Kidney glomerular epithelial cell (primary cell): ENCODE data around the gene APOBEC4.
A peak's percentile ranks its signal among the peaks of the same experiment; 100 is the strongest.
"Not testable (repeated sequence)": the region's sequence is repeated elsewhere in the genome, so short reads cannot be mapped to it uniquely, and the experiment has no call there.

Experiments used
- DNase-seq: peaks from one replicate; lab custom pipeline; 2025; lab: John Stamatoyannopoulos, UW

The APOBEC4 gene

DNA sequence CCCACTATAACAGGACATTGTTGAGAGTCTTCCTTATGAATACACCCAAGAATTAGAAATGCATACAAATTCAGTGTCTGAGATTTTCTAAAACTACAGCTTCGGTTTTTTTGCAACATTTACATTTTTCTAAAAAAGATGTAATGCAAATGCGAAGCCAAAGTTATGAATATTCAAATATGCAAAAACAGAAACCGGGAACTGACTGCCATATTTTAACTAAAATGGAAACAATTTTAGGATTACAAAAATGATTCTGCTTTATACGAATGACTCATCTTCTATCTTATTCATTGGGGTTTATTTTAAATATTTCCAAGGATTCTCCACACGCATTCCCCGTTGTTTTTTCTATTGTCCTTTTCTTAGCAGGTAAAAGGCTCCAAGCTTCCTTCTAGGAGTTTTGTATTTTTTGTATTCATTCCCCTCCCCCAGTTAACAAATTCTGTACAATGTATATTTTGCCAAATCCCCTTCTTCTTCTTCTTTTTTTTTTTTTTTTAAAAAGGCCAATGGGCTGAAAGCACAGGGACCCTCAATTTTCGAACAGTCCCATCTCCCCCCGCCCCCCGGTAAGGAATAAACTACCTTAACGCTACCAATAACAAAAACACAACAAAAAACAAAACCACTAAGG, 18.6 kb downstream of the APOBEC4 start:
- DNase-seq: peak; percentile 35

DNA sequence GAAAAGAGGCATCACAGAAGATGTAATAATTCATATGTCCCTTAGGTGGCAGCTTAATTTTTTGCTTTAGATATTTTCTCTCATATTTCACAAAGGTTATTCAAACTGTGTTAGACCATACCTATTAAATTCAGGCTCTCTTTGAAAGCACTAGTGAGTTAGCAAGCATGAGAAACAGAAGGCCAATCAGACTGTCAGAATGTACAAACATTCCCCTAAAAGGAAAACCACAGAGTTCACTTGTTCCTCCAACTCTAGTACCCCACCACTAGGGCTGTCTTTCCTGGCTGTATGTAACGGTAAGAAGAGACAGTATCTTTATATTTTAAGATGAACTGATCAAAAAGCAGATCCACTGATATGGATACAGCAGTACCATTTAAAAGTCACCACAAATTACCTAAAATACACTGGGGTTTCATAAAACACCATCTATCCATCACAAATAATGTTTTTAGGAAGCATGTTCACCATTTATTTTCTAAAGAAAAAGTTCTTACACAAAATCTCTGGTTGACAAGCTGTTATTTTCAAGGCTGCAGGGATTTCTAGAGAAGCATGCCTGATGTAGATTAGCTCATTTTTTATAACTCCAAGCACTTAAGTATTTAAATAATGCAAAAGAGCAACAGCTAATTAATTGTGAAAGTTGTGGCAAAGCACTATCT, 19.3 kb downstream of the APOBEC4 start:
- DNase-seq: peak; percentile 89

DNA sequence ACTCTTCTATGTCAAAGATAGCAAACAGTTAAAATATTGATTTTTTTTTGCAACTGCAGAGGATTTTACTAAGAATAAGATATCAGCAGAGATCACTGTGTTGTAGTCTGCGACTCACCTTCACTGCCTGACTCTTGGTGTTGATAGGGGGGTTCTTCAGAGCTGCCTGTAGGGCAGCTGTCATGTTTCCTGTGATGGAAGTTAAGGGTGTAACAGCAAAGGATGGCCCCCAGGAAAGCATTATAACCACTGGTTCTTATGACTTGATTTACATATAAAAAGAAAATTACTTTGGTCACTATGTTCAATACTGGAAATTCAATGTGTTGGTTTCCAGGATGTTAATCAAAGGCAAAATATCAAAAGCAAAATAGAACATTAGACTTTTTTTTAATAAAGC, 20.2 kb downstream of the APOBEC4 start:
- DNase-seq: peak; percentile 18

DNA sequence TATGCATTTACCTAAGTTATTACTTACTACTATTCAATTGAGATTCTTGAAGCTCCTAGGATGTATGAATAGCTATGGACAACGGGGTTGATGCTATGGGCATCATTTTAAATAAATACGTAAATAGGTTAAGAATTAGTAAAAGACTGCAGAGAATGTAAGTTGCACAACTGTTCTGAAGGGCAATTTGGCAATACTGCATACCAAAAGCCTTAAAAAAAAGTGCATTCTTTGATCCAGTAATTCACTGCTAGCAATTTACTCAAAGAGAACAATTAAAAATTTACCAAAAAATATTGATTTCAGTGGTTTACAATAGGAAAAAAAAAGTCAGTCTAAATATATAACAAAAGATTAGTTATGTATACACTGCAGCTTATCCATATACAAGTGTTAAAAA, 21.0 kb downstream of the APOBEC4 start:
- DNase-seq: no peak

DNA sequence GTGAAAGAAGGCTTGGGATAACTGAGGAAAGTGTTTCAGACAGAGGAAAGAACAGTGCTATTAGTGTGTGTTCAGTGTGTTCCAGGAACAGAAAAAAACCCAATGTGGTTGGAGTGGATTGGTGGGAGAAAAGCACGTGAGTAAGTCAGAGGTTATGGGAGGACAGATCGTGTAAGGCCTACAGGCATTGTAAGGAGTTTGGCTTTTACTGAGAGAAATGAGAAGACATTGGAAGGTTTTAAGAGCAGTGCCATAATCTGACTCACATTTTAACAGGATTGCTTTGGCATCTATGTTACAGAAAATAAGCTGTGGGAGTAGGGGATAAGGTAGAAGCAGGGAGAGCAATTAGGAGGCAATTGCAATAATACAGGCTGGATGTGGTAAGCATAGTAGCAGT, 22.4 kb downstream of the APOBEC4 start:
- no peak for DNase-seq

DNA sequence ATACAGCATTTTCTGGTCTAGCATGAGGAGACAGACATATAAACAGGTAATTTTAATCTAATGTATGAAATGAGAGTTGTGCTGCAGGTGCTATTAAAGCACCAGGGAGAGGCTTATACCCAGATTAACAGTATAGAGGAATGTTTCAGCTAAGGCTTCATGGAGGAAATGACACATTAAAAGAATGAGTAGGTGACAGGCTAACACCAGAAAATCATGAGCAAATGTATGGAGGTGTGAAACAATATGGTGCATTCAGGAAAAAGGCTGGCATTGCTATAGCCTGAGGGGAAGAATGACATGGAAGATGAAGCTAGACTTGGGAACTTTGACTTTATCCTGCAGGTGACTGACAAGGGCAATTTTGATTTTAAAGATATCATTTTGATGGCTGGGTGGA, 24.6 kb downstream of the APOBEC4 start:
- DNase-seq: no peak

DNA sequence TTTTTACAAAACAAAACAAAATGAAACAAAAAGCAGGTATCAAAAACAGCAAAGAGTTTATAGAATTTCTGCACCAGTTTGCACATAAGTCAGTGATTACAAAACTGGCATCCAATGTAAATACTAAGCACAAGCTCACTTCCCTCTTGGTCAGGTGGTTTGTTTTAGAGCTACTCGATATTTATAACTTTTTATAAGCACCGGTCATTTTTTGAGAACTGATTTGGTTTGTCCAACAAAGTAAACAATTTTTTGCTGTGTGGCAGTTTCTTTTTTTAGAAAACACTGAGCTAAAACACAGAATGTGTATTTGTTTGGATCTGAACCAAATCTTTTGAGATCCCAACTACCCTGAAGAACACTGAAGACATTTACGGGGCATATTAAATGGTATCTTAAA, 26.9 kb downstream of the APOBEC4 start:
- DNase-seq: not testable (repeated sequence)

DNA sequence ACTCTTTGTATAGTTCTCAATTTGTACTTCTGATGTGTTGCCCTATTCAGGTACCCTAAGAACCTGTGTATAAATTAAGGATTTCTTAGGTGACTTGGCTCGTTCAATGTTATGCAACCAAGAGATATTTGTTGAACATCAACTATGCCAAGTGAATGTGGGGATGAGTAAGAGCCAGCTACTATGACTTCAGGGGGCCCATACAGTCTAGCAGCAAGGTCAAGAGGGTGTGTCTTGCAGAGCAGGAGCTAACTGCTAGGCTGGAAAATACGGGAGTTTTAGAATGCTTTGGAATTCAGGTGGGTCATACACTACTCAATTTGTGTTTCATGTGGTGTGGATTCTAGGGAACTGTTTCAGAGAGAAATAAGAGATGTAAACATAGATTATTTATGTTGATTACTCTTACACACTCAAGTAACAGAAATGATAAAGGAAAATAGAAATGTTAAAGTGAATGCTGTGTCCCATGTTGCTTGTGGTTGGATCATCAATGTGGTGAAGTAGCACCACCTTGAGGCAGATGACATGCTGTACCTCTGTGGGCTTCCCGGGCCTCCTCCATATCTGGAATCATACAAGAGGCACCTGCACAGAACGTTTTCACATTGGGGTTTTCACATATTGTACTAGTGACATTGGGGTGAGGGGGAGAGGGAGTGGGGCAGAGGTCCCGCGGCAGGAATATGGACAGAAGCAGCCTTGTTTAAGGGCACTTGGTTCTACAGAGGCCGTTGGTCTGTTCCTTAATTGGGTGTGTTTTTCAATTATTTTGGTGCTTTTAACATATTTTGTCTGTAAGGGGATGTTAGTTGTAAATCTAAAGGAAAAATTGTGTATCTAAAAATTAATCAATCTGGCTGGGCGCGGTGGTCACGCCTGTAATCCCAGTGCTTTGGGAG, 30.0 kb downstream of the APOBEC4 start:
- peak; percentile 87 for DNase-seq

DNA sequence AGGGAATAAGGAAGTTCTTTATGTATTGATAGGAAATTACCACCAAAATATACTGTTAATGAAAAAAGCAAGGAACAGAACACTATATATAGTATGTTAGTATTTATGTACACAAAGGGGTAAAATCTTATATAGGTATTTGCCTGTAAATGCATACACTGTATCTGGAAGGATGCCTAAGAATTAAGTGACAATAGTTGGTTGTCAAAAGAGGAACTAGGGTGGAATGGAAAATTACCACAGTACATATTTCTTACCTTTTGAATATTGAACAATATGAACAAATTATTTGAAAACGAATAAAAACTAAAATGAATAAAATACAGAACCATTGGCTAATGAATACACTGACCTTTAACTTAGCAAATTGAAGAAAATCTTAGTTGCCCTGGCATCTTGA, 31.1 kb downstream of the APOBEC4 start:
- DNase-seq: no peak

DNA sequence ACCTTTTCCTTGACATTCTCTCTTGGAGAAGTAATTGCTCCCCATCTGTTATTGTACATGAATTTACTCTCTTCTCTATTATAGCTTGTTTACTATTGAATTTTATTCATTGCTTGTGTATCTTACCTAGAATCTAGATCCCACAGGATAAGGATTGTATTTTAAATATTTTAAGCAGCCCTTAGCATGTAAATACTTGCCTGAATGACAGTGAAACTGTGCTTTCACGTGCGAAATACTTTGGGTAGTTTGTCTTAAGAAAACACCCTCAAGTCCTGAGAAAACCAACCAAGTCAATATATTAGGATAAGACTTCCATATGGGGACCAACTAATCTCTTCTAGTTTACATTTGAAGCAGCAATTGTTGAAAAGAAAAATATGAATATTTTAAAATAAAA, 32.8 kb downstream of the APOBEC4 start:
- no peak for DNase-seq

DNA sequence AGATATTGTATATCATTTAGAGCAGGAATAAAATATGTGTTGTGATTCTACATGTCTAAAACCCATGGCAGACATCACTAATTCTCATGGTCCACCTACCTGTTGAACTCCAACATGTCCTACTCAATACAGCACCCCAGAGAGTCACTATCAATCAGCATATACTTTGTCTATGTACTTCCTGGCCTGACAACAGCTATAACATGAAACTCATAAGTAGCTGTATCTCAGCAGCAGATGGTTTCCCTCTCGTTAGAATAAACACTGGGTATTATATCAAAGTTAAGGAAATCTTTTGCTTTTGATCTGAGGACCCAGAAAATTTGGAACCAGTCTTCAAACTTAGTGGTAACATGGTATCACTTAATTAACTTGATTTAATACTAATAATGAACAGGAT, 33.3 kb downstream of the APOBEC4 start:
- no peak for DNase-seq

DNA sequence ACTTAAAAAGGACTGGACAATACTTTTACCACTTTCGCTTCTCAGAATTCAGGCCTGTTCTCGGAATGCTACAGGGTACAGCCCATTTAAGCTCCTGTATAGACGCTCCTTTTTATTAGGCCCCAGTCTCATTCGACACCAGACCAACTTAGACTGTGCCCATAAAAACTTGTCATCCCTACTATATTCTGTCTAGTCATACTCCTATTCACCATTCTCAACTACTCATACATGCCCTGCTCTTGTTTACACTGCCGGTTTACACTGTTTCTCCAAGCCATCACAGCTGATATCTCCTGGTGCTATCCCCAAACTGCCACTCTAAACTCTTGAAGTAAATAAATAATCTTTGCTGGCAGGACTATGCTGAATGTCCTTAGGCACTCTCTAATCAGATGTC, 34.9 kb downstream of the APOBEC4 start:
- DNase-seq: not testable (repeated sequence)

DNA sequence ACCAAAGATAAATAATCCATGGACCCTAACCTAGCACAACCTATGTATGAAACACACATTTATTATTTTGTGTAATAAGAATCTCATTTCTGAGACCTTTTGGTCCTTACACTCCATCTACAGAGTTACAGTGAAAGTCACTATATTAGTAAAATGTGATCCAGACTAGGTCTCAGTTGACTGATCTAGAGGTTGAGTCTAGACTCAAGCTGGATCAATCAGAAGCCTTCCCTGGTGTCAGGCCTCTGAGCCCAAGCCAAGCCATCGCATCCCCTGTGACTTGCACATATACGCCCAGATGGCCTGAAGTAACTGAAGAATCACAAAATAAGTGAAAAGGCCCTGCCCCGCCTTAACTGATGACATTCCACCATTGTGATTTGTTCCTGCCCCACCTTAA, 40.1 kb downstream of the APOBEC4 start:
- not testable (repeated sequence) for DNase-seq

DNA sequence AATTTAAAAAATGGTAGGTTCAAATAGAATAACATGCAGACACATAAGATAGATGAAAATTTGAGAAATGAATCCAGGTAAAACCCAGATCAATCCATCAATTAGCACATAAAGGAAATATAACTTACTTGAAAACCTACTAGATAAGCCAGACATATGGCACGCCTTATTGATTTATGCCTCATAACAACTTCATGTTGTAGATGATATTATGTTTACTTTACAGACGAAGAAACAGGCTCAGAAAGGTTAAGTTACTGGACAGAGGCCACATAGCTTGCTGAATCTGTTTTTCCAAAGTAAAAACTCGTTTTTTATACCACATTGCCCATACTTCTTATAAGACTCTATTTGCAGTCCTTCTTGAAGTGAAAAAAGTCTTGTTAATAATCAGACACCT, 40.7 kb downstream of the APOBEC4 start:
- DNase-seq: no peak

DNA sequence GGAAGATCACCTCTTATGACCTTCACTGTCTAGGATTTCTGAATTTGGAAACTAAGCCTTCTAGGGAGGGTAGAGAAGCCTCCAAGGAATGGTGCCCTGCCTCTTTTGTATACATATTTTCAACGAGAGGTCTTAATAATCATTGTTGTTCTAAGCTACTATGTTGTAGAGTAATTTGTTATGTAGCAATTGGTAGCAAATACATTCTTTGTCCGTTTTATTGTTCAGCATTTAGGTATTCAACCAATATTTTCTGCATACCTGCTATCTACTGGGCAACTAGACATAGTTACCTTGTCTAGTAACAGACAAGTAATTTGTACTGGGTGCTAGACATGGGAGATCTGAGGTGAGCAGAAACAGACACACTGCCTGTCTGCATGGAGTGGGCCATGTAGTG, 42.1 kb downstream of the APOBEC4 start:
- DNase-seq: no peak

DNA sequence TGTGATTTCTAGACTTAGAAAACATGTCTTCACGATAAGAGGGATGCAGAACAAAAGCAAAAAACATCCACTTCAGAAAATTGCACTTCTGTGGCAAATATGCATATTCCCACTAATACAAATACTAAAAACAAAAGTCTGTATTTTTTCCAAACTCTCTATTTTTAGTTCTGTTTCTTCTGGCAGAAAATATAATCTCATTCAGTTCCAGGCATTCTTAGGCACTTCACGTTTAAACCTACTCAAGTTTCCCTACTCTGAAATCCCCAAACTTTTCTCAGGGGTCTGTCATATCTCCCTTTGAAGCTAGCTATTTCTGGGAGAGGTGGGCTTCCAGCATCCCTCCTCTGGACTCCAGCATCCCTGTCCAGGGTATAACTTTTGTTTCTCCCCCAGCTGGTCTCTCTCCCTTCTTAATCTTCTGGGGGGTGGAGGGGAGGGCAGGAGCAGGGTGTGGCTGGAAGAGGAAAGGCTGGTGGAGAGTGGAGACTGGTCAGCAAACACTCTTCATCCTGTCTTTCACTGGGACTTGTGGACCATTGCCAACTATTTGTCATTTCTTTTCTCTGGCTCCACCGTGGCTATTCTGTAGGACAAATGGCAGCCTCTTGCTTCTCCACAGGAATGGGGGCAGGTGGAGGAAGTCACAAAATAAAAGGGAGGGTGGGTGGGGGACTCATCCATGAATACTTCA, 43.2 kb downstream of the APOBEC4 start:
- DNase-seq: no peak

DNA sequence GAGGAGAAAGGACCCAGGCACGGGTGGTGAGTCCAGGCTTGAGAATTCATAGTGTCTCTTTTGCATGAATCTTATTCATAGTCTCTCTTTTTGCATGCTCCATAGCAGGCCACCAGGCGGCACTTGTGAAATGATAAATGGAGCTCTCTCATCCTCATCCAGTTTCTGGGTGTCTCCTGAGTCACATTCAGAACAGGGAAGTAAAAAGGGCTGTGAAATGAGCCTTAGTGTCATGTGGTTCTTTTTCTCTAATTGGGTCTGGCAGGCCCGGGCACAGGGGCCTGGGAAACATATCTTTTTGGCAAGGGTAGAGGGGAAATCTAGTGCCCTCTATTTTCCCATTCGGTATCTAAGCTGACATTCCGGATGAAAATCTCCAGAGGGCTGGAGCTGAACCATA, 43.8 kb downstream of the APOBEC4 start:
- DNase-seq: peak; percentile 39

DNA sequence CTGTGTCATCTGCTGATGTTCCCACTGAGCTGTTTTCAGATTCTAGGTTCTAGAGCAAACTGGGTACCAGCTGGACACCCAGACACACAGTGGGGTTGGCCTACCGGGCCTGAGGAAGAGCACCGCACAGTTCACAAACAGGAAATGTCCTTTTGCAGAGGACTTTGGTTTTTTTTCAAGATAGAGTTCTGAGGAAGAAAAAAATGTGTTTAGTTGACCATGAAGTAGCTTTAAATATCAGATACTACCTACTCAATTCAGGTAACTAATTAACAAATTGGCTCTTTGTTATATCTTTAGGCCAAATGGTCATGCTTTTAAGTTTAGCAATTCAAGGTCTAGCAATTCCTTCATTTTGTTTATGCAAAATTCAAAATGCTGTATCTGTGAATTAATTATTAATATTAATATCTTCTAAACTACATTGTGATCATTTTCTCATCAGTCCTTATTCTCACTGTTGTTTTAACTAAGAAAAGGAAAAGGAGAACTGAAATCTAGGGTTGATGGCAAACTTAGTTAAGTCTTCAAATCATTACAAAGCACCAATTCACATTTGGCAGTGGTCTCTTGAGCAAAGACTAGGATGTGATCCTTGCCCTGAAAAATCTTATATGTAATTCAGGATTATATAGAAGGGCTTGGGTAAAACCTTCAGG, 45.7 kb downstream of the APOBEC4 start:
- no peak for DNase-seq

DNA sequence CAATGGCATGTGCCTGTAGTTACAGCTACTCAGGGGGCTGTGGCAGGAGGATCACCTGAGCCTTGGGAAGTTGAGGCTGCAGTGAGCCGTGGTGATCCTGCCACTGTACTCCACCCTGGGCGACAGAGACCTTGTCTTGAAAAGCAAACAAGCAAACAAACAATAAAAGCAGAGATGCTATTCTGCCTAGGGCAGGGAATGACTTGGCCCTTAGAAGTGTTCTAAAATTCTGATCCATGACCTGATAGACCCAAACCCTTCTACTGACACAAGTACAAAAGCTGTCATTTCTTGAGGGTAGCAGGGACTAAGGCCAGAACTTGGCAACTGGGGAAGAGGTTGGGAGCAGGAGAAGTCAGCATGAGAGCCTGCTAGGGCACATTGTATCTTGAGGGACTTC, 47.2 kb downstream of the APOBEC4 start:
- no peak for DNase-seq

DNA sequence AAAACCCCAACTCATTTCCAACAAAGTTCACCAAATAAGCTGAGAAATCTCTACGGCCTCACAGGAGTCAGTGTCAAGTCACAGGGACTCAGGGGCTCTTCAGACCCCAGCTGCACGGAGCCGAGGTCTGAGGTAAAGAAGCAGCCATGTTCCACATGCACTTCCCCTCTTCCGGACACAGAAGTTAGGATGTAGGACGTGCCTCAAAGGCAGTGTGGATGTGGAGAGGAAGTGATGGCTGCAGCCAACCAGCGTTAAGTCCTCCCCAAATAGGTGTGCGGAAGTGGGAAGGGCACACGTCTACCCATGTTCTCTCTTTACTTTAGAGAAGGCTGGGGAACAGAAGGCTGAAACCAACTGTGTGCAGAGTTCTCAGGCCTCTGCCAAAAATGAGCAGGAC, 48.3 kb downstream of the APOBEC4 start:
- no peak for DNase-seq

DNA sequence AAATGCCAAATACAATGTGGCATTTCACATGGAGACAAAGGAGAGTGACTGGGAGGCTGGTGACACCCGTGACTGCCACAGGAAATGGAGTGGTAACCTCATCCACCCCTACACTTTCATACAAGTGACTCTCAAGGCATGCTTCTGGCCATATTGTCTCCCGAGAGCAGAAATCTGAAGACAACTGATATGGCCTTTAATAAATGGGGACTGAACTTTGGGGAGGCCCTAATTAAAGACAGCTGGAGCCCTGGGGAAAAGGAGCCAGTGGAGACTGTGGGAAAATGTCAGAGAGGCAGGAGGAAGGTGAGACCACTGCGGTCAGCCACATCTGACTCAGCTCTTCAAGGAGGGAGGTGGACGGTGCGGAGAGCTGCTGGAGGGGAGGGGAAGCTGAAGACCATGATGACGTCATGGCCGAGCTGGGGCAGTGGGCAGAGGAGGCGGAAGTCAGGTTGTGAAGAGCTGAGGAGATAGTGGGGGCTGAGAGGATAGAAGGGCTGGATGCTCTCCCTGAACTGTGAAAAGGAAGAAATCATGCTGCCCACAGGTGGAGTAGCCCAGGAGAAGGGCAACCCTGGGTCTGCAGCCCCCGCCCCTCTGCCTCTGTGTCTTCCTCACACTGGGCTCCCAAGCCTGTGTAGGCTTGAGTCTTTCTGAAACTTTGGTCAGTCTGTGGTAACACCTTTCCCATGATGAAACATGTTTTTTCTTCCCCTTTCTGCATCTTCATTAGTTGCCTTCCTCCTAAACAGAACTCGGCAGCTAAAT, 48.9 kb downstream of the APOBEC4 start:
- DNase-seq: peak; percentile 9
